Spleen (tissue), 13 donors: ENCODE results near the gene ATM. TPM values are rescaled to one million over a fixed set of nuclear protein-coding genes. Genes with fewer than 3 reads are reported as not detected.

ENCODE experiments used
- DNase-seq: peaks from one replicate; pipeline ENCODE4 v3.0.0-alpha.2; 2020
- H3K27ac ChIP-seq, 8 donors: fragments of 200-600 bp; sonication (generic) in 7 of 8; 1 replicate in 4 of 8; 2 replicates in 4 of 8; pipeline versions ENCODE4 v1.5.0 to v1.8.0; 2016 to 2021; ENCODE audit warnings: inconsistent platforms in 4 of 8, mild to moderate bottlenecking in 4 of 8, moderate library complexity in 1 of 8
- H3K27me3 ChIP-seq, 7 donors: fragments of 200-600 bp; sonication (generic) in 6 of 7; replicated peaks in 1 of 7; 1 replicate in 4 of 7; 2 replicates in 3 of 7; pipeline versions ENCODE4 v1.5.0 to v1.8.0; 2016 to 2021; ENCODE audit warnings: inconsistent platforms in 3 of 7, mild to moderate bottlenecking in 1 of 7
- H3K36me3 ChIP-seq, 6 donors: fragments of 200-600 bp; sonication (generic) in 5 of 6; 1 replicate in 4 of 6; 2 replicates in 2 of 6; pipeline versions ENCODE4 v1.5.0 to v1.8.0; 2016 to 2021; ENCODE audit warnings: inconsistent platforms in 2 of 6
- H3K4me1 ChIP-seq, 6 donors: fragments of 200-600 bp; sonication (generic) in 5 of 6; 1 replicate in 3 of 6; 2 replicates in 3 of 6; pipeline versions ENCODE4 v1.5.0 to v1.8.0; 2016 to 2021; ENCODE audit warnings: inconsistent platforms in 3 of 6
- H3K4me3 ChIP-seq, 8 donors: fragments of 200-600 bp; sonication (generic) in 7 of 8; 1 replicate in 4 of 8; 2 replicates in 4 of 8; pipeline versions ENCODE4 v1.5.0 to v1.8.0; 2016 to 2021; ENCODE audit warnings: inconsistent platforms in 4 of 8, mild to moderate bottlenecking in 4 of 8, moderate library complexity in 2 of 8
- H3K9me3 ChIP-seq, 8 donors: fragments of 200-600 bp; sonication (generic) in 7 of 8; 1 replicate in 4 of 8; 2 replicates in 4 of 8; pipeline versions ENCODE4 v1.5.0 to v1.8.0; 2016 to 2021; ENCODE audit warnings: inconsistent platforms in 4 of 8
- CTCF ChIP-seq, 11 experiments: fragments of 200-600 bp in 7 of 11; fragments of 450-650 bp in 4 of 11; sonication (generic) in 4 of 11; IDR thresholded peaks in 8 of 11; conservative IDR thresholded peaks in 3 of 11; 1 replicate in 7 of 11; 2 replicates in 4 of 11; pipeline versions ENCODE4 v1.4.0 to v1.8.0; 2016 to 2021; ENCODE audit warnings: antibody characterized with exemption in 11 of 11, inconsistent platforms in 4 of 11, mild to moderate bottlenecking in 1 of 11
- POLR2A ChIP-seq, 3 donors: fragments of 450-650 bp; IDR thresholded peaks; one replicate each; pipeline ENCODE4 v1.5.1; 2017; ENCODE audit warnings: antibody characterized with exemption in 3 of 3, mild to moderate bottlenecking in 1 of 3
- POLR2AphosphoS5 ChIP-seq, 3 donors: sonication (generic); formaldehyde crosslinking; IDR thresholded peaks; one replicate each; pipeline ENCODE4 v1.5.1; 2017; ENCODE audit warnings: antibody characterized with exemption in 3 of 3
- WGBS, 5 donors: extraction: QIAGEN DNeasy Blood & Tissue Kit in 3 of 5; methylation state at CpG; one replicate each; pipeline versions ENCODE4 v1.1.5 to v1.1.7; 2013 to 2018; 5-methylcytosine and 5-hydroxymethylcytosine counted together
- intact Hi-C: fragments of 100-400 bp; cut with DNase I; formaldehyde crosslinking; loops from one replicate; pipeline ENCODE4 v1.15.0; 2023; ENCODE audit warnings: low total_unique reads
- long read RNA-seq, 2 donors: transcript quantifications; one replicate each; lab custom pipeline, GENCODE V29; 2026
- polyA plus RNA-seq, 3 donors: library from polyadenylated mRNA; stranded (reverse); fragments of 200-250 nt; gene quantifications; one replicate each; pipeline ENCODE4 v1.2.1, GENCODE V29; 2013
- total RNA-seq, 7 donors: library from RNA; depleted of rRNA in 3 of 7; stranded (reverse); fragments of >200 nt in 3 of 7; fragmentation: NEBNext Ultra II Directional in 4 of 7; extraction: Animal tissue kit (Norgen Biotek cat#: 25700) in 4 of 7; gene quantifications; one replicate each; pipeline versions ENCODE4 v1.1.0 to v1.2.1, GENCODE V29; 2016 to 2021
- donor health status: healthy with polysubstance abuse.
- donor health status: DM: no; HTN: no; CAD: no; lungs with moderate emphysema.
- donor health status: DM: no; HTN: no; CAD: no.
- donor health status: Bipolar disorder and iron deficiency.
- donor health status: healthy.
- donor health status: DM: no; HTN: no; CAD: no.
- donor health status: DM: yes; HTN: yes; CAD: no.

ATM gene
- total RNA-seq (100 to 1,000 TPM; 186 to 408 (median 235) TPM), polyA plus RNA-seq (10 to 100 TPM; 33.1 to 54.3 (median 37.6) TPM)
- long read RNA-seq, donor 1, result 0 reads
- long read RNA-seq, donor 2, result 0 reads

GRCh38 chr11:108222574-108223347 is at the start of gene ATM, which contains the start of gene NPAT:
TSS of gene ATM (plus strand) at chr11:108223067. CDS start at chr11:108227625, 4,558 bp downstream.
TSS of gene NPAT (minus strand) at chr11:108222638. CDS start at chr11:108222536, 102 bp downstream.
- Histone ChIP-seq H3K27ac (peak within 1 kb of the TSS; percentile 94 to 99 (median 98)), H3K9me3 (no peaks in the 10 kb centered on the region), H3K27me3 (no peaks in the 10 kb centered on the region), H3K4me3 (peak within 1 kb of the TSS; percentile 70 to 91 (median 76)), H3K36me3 (peaks cover 0 to 29% (median 0%) of the 10 kb centered on the region in 6 donors), H3K4me1 (peaks cover 17 to 87% (median 71%) of the 10 kb centered on the region in 6 donors)
- peak; percentile 100 for DNase-seq
- intact Hi-C loops, result loop anchor here (10.0 kb wide), 1 partner anchor 58 kb away; no protein-coding TSS in a partner anchor
- WGBS, 5 donors, result 0 to 1% (median 1%) methylated on average over 63 to 70 of the region's 70 CpGs
- peak; percentile 95 to 98 (median 97) for TF ChIP-seq POLR2AphosphoS5 (IDR thresholded peaks at IDR 0.05)
- TF ChIP-seq POLR2A (IDR thresholded peaks at IDR 0.05), result peak in 2 of 3 donors; percentile 87 to 95
- TF ChIP-seq CTCF (IDR thresholded peaks at IDR 0.05 in 8 of 11, conservative IDR thresholded peaks at IDR 0.05 in 3 of 11), result peak; percentile 65 to 93 (median 85)

- H3K4me3 ChIP-seq, result no peak overlapping the region
- TF ChIP-seq POLR2AphosphoS5 (IDR thresholded peaks at IDR 0.05) (no peak), CTCF (IDR thresholded peaks at IDR 0.05 in 8 of 11, conservative IDR thresholded peaks at IDR 0.05 in 3 of 11) (no peak), POLR2A (IDR thresholded peaks at IDR 0.05) (no peak)
- intact Hi-C loops, result no loop called here
- DNase-seq, result no peak
- H3K27ac ChIP-seq, result no peak overlapping the region
- peaks cover 0 to 16% (median 4%) of the 10 kb centered on the region in 6 donors for H3K4me1 ChIP-seq
- no peaks in the 10 kb centered on the region for H3K9me3 ChIP-seq
- peaks cover 0 to 100% (median 62%) of the 10 kb centered on the region in 6 donors for H3K36me3 ChIP-seq
- 76 to 98% (median 88%) methylated on average over 5 of the region's 5 CpGs for WGBS, 5 donors
- H3K27me3 ChIP-seq, result no peaks in the 10 kb centered on the region
These were observed 45.3 kb upstream of the ATM start for GRCh38 chr11:108177570-108177969.

- intact Hi-C loops, result no loop called here
- H3K4me1 ChIP-seq, result peaks cover 0 to 22% (median 9%) of the 10 kb centered on the region in 6 donors
- DNase-seq, result no peak
- H3K9me3 ChIP-seq, result no peaks in the 10 kb centered on the region
- peaks cover 0 to 92% (median 71%) of the 10 kb centered on the region in 6 donors for H3K36me3 ChIP-seq
- no peaks in the 10 kb centered on the region for H3K27me3 ChIP-seq
- TF ChIP-seq CTCF (IDR thresholded peaks at IDR 0.05 in 8 of 11, conservative IDR thresholded peaks at IDR 0.05 in 3 of 11), result no peak
- no peak for TF ChIP-seq POLR2AphosphoS5 (IDR thresholded peaks at IDR 0.05)
- TF ChIP-seq POLR2A (IDR thresholded peaks at IDR 0.05), result no peak
- H3K27ac ChIP-seq, result no peak overlapping the region
- H3K4me3 ChIP-seq, result no peak overlapping the region
These were observed 29.1 kb upstream of the ATM start for GRCh38 chr11:108193725-108194124.

- intact Hi-C loops, result no loop called here
- DNase-seq, result no peak
- H3K36me3 ChIP-seq, result peaks cover 0 to 69% (median 43%) of the 10 kb centered on the region in 6 donors
- WGBS, 5 donors, result 52 to 83% (median 76%) methylated on average over 3 of the region's 3 CpGs
- H3K27me3 ChIP-seq, result no peaks in the 10 kb centered on the region
- H3K9me3 ChIP-seq, result no peaks in the 10 kb centered on the region
- no peak overlapping the region for H3K4me3 ChIP-seq
- peaks cover 0 to 53% (median 32%) of the 10 kb centered on the region in 6 donors for H3K4me1 ChIP-seq
- H3K27ac ChIP-seq, result no peak overlapping the region
- no peak for TF ChIP-seq POLR2A (IDR thresholded peaks at IDR 0.05)
- TF ChIP-seq CTCF (IDR thresholded peaks at IDR 0.05 in 8 of 11, conservative IDR thresholded peaks at IDR 0.05 in 3 of 11), result no peak
- no peak for TF ChIP-seq POLR2AphosphoS5 (IDR thresholded peaks at IDR 0.05)
These were observed 26.0 kb upstream of the ATM start for GRCh38 chr11:108196901-108197300.
